WTC11 (cell line): ENCODE data around the gene AHRR. TPM values are rescaled to one million over a fixed set of nuclear protein-coding genes. Genes with fewer than 3 reads are reported as not detected.

Source experiments
- ATAC-seq: fragments of 200-7000 bp; cut with Tn5 transposase; 2 replicates; pipeline ENCODE4 v1.10.0; 2021; ENCODE audit warnings: mild to moderate bottlenecking, moderate library complexity
- CTCF ChIA-PET: fragments of 300-600 bp; sonication (Branson Sonifier 250); formaldehyde crosslinking; loops from one replicate; lab custom pipeline; 2021; ENCODE audit warnings: antibody characterized with exemption; lab: Charles Lee
- POLR2A ChIA-PET: fragments of 350-600 bp; sonication (Branson Sonifier 250); formaldehyde crosslinking; loops from one replicate; lab custom pipeline; 2021; ENCODE audit warnings: antibody characterized with exemption; lab: Charles Lee
- DNase-seq: peaks from one replicate; pipeline ENCODE4 v3.0.0; 2021; ENCODE audit warnings: low spot score
- H3K27ac Mint-ChIP-seq: 2 replicates; pipeline ENCODE4 v1.8.0; 2021; ENCODE audit warnings: mixed read lengths
- H3K27me3 Mint-ChIP-seq: 2 replicates; pipeline ENCODE4 v1.8.0; 2021; ENCODE audit warnings: low read depth, mild to moderate bottlenecking, moderate library complexity, mixed read lengths
- H3K36me3 Mint-ChIP-seq: 2 replicates; pipeline ENCODE4 v1.8.0; 2021; ENCODE audit warnings: mixed read lengths
- H3K4me1 Mint-ChIP-seq: 2 replicates; pipeline ENCODE4 v1.8.0; 2022; ENCODE audit warnings: mixed read lengths
- H3K4me3 Mint-ChIP-seq: 2 replicates; pipeline ENCODE4 v1.8.0; 2021; ENCODE audit warnings: mild to moderate bottlenecking, moderate library complexity, mixed read lengths
- H3K9me3 Mint-ChIP-seq: 2 replicates; pipeline ENCODE4 v1.8.0; 2021; ENCODE audit warnings: mixed read lengths
- ARID4B ChIP-seq: sonication (generic); formaldehyde crosslinking; IDR thresholded peaks from 2 replicates; pipeline ENCODE4 v1.8.0; 2023; ENCODE audit warnings: missing genetic modification reagents, mild to moderate bottlenecking, borderline replicate concordance
- ATF1 ChIP-seq: sonication (generic); formaldehyde crosslinking; IDR thresholded peaks from 2 replicates; pipeline ENCODE4 v1.8.1; 2023; ENCODE audit warnings: mild to moderate bottlenecking, moderate library complexity, missing genetic modification reagents
- CBFB ChIP-seq: sonication (generic); formaldehyde crosslinking; IDR thresholded peaks from 2 replicates; pipeline ENCODE4 v1.8.1; 2022; ENCODE audit warnings: mild to moderate bottlenecking, low read depth, missing genetic modification reagents
- GRHL2 ChIP-seq: fragments of 250-450 bp; sonication (Bioruptor Pico); IDR thresholded peaks from 2 replicates; pipeline ENCODE4 v1.8.0; 2022; ENCODE audit warnings: mild to moderate bottlenecking, moderate library complexity; ENCODE audit not compliant: insufficient replicate concordance, severe bottlenecking
- IRF2 ChIP-seq: sonication (generic); formaldehyde crosslinking; IDR thresholded peaks from 2 replicates; pipeline ENCODE4 v1.8.0; 2022; ENCODE audit warnings: low read depth, missing genetic modification reagents, borderline replicate concordance
- MYBL2 ChIP-seq: sonication (generic); formaldehyde crosslinking; IDR thresholded peaks from 2 replicates; pipeline ENCODE4 v1.8.1; 2023; ENCODE audit warnings: mild to moderate bottlenecking, moderate library complexity, missing genetic modification reagents
- NR1H2 ChIP-seq: sonication (generic); formaldehyde crosslinking; IDR thresholded peaks from 2 replicates; pipeline ENCODE4 v1.9.0; 2021; ENCODE audit warnings: mild to moderate bottlenecking, moderate library complexity, missing genetic modification reagents
- PREB ChIP-seq: sonication (generic); formaldehyde crosslinking; IDR thresholded peaks from 2 replicates; pipeline ENCODE4 v1.8.1; 2022; ENCODE audit warnings: mild to moderate bottlenecking, missing genetic modification reagents, moderate library complexity, borderline replicate concordance
- PRRX2 ChIP-seq: fragments of 250-450 bp; sonication (Bioruptor Pico); IDR thresholded peaks from 2 replicates; pipeline ENCODE4 v1.8.0; 2021; ENCODE audit warnings: mild to moderate bottlenecking
- RELA ChIP-seq: sonication (generic); formaldehyde crosslinking; IDR thresholded peaks from 2 replicates; pipeline ENCODE4 v1.8.1; 2022; ENCODE audit warnings: missing genetic modification reagents, mild to moderate bottlenecking, borderline replicate concordance
- RORB ChIP-seq: fragments of 250-450 bp; sonication (Bioruptor Pico); IDR thresholded peaks from 2 replicates; pipeline ENCODE4 v1.9.0; 2021; ENCODE audit warnings: mild to moderate bottlenecking
- ZNF671 ChIP-seq: fragments of 250-450 bp; sonication (Bioruptor Pico); IDR thresholded peaks from 2 replicates; pipeline ENCODE4 v1.8.0; 2021; ENCODE audit warnings: mild to moderate bottlenecking
- total RNA-seq: library from RNA; stranded (reverse); gene quantifications from 3 replicates; pipeline ENCODE4 v1.2.3, GENCODE V29; 2021
- TF ChIP-seq, protein P1 (sequence below): sonication (generic); formaldehyde crosslinking; conservative IDR thresholded peaks from 2 replicates; pipeline ENCODE4 v1.8.1; 2022; ENCODE audit warnings: mild to moderate bottlenecking, missing genetic modification reagents
- TF ChIP-seq, protein P2 (sequence below): sonication (generic); formaldehyde crosslinking; IDR thresholded peaks from 2 replicates; pipeline ENCODE4 v1.8.1; 2023; ENCODE audit warnings: mild to moderate bottlenecking, missing genetic modification reagents, moderate library complexity
- TF ChIP-seq, protein P3 (sequence below): fragments of 250-450 bp; sonication (Bioruptor Pico); IDR thresholded peaks from 2 replicates; pipeline ENCODE4 v1.9.0; 2021; ENCODE audit warnings: mild to moderate bottlenecking
- TF ChIP-seq, protein P4 (sequence below): sonication (generic); formaldehyde crosslinking; IDR thresholded peaks from 2 replicates; pipeline ENCODE4 v1.8.0; 2022; ENCODE audit warnings: mild to moderate bottlenecking, missing genetic modification reagents
- TF ChIP-seq, protein P5 (sequence below): sonication (generic); formaldehyde crosslinking; conservative IDR thresholded peaks from 2 replicates; pipeline ENCODE4 v1.8.1; 2023; ENCODE audit warnings: mild to moderate bottlenecking, low read depth, missing genetic modification reagents, moderate library complexity
- TF ChIP-seq, protein P6 (sequence below): sonication (generic); formaldehyde crosslinking; IDR thresholded peaks from 2 replicates; pipeline ENCODE4 v1.8.1; 2023; ENCODE audit warnings: mild to moderate bottlenecking, missing genetic modification reagents

Gene AHRR
- total RNA-seq, 1 experiment from 2014 or later: 4.5 TPM

DNA sequence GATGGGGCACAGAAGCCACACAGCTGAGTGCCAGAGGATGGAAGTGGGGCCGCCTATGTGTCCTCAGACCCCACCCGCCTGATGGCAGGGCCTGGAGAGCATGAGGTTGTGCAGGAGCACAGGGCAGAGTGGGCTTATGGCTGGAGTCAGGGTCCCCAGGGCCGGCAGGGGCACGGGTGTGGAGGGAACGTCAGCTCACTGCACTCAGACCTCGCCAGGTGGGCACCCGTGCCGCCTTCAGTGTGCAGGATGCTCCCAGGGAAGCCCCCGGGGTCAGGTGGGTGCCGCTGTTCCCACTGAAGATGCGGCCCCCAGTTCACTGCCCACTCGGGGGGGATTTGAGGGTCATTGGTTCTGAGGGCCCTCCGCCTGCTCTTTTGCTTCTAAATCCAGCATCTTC is 156.4 kb downstream of the AHRR start:
- CTCF ChIA-PET: interaction anchor here (1.0 to 1.3 kb wide), 2 partner anchors 161 to 191 kb away, joined by 3 read pairs; no protein-coding TSS in a partner anchor
- DNase-seq: no peak
- Mint-ChIP-seq H3K27ac (no peak overlapping the region), H3K27me3 (peaks cover 46% of the 10 kb centered on the region), H3K4me1 (peaks cover 2% of the 10 kb centered on the region; the same call in 1 of the 2 replicates), H3K4me3 (no peak overlapping the region), H3K9me3 (no peaks in the 10 kb centered on the region), H3K36me3 (no peaks in the 10 kb centered on the region)
- no peak for ATAC-seq
- POLR2A ChIA-PET: no interaction called here
- TF ChIP-seq MYBL2: no peak
- TF ChIP-seq, protein P1, sequence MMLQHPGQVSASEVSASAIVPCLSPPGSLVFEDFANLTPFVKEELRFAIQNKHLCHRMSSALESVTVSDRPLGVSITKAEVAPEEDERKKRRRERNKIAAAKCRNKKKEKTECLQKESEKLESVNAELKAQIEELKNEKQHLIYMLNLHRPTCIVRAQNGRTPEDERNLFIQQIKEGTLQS (CRISPR knock-in tag): no peak
- no peak for TF ChIP-seq PRRX2 (CRISPR knock-in tag)
- TF ChIP-seq NR1H2 (CRISPR knock-in tag): no peak
- no peak for TF ChIP-seq ARID4B (CRISPR knock-in tag)
- TF ChIP-seq, protein P2, sequence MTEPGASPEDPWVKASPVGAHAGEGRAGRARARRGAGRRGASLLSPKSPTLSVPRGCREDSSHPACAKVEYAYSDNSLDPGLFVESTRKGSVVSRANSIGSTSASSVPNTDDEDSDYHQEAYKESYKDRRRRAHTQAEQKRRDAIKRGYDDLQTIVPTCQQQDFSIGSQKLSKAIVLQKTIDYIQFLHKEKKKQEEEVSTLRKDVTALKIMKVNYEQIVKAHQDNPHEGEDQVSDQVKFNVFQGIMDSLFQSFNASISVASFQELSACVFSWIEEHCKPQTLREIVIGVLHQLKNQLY: no peak

DNA sequence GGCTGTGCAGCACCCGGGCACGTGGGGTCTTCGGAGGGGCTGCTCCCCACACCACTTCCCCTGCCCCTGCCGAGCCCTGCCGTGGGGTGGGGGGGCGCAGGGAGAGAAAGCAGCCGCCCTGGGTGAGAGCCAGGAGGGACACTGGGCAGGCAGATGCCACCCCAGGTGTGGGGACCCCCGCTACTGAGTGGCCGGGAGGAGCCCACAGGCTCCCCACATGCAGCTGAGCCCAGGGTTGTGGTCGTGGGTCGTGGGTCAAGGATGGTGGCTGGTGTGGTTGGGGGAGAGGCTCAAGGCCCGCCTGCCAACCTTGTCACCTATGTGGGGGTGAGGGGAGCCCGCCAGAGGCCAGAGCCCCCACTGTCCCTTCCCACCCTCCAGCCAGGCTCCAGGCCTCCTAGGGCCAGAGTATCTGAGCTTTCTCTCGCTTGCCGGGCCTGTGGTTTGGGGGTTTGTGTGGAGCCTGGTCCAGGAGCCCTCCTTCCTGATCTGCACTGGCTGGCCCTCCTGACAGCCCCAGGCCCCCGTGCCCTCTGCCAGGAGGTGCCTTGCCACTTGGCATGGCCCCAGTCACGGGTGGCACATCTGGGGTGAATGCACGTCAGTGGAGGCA is 157.0 kb downstream of the AHRR start:
- peaks cover 46% of the 10 kb centered on the region for H3K27me3 Mint-ChIP-seq
- H3K27ac Mint-ChIP-seq: no peak overlapping the region
- H3K36me3 Mint-ChIP-seq: no peaks in the 10 kb centered on the region
- ChIA-PET CTCF (interaction anchor here (0.7 to 1.3 kb wide), 2 partner anchors 14 to 162 kb away, joined by 3 to 5 read pairs; no protein-coding TSS in a partner anchor), POLR2A (no interaction called here)
- DNase-seq (no peak), ATAC-seq (no peak)
- H3K9me3 Mint-ChIP-seq: no peaks in the 10 kb centered on the region
- peaks cover 2% of the 10 kb centered on the region; the same call in 1 of the 2 replicates for H3K4me1 Mint-ChIP-seq
- H3K4me3 Mint-ChIP-seq: no peak overlapping the region
- no peak for TF ChIP-seq ZNF671
- no peak for TF ChIP-seq CBFB (CRISPR knock-in tag)
- TF ChIP-seq, protein P3, sequence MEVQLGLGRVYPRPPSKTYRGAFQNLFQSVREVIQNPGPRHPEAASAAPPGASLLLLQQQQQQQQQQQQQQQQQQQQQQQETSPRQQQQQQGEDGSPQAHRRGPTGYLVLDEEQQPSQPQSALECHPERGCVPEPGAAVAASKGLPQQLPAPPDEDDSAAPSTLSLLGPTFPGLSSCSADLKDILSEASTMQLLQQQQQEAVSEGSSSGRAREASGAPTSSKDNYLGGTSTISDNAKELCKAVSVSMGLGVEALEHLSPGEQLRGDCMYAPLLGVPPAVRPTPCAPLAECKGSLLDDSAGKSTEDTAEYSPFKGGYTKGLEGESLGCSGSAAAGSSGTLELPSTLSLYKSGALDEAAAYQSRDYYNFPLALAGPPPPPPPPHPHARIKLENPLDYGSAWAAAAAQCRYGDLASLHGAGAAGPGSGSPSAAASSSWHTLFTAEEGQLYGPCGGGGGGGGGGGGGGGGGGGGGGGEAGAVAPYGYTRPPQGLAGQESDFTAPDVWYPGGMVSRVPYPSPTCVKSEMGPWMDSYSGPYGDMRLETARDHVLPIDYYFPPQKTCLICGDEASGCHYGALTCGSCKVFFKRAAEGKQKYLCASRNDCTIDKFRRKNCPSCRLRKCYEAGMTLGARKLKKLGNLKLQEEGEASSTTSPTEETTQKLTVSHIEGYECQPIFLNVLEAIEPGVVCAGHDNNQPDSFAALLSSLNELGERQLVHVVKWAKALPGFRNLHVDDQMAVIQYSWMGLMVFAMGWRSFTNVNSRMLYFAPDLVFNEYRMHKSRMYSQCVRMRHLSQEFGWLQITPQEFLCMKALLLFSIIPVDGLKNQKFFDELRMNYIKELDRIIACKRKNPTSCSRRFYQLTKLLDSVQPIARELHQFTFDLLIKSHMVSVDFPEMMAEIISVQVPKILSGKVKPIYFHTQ: no peak
- TF ChIP-seq, protein P2: no peak
- TF ChIP-seq, protein P4, sequence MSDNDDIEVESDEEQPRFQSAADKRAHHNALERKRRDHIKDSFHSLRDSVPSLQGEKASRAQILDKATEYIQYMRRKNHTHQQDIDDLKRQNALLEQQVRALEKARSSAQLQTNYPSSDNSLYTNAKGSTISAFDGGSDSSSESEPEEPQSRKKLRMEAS (CRISPR knock-in tag): no peak
- TF ChIP-seq PREB (CRISPR knock-in tag): no peak
- TF ChIP-seq GRHL2 (CRISPR knock-in tag): no peak
- TF ChIP-seq, protein P5, sequence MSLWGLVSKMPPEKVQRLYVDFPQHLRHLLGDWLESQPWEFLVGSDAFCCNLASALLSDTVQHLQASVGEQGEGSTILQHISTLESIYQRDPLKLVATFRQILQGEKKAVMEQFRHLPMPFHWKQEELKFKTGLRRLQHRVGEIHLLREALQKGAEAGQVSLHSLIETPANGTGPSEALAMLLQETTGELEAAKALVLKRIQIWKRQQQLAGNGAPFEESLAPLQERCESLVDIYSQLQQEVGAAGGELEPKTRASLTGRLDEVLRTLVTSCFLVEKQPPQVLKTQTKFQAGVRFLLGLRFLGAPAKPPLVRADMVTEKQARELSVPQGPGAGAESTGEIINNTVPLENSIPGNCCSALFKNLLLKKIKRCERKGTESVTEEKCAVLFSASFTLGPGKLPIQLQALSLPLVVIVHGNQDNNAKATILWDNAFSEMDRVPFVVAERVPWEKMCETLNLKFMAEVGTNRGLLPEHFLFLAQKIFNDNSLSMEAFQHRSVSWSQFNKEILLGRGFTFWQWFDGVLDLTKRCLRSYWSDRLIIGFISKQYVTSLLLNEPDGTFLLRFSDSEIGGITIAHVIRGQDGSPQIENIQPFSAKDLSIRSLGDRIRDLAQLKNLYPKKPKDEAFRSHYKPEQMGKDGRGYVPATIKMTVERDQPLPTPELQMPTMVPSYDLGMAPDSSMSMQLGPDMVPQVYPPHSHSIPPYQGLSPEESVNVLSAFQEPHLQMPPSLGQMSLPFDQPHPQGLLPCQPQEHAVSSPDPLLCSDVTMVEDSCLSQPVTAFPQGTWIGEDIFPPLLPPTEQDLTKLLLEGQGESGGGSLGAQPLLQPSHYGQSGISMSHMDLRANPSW (CRISPR knock-in tag): no peak
- TF ChIP-seq, protein P6, sequence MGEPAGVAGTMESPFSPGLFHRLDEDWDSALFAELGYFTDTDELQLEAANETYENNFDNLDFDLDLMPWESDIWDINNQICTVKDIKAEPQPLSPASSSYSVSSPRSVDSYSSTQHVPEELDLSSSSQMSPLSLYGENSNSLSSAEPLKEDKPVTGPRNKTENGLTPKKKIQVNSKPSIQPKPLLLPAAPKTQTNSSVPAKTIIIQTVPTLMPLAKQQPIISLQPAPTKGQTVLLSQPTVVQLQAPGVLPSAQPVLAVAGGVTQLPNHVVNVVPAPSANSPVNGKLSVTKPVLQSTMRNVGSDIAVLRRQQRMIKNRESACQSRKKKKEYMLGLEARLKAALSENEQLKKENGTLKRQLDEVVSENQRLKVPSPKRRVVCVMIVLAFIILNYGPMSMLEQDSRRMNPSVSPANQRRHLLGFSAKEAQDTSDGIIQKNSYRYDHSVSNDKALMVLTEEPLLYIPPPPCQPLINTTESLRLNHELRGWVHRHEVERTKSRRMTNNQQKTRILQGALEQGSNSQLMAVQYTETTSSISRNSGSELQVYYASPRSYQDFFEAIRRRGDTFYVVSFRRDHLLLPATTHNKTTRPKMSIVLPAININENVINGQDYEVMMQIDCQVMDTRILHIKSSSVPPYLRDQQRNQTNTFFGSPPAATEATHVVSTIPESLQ (CRISPR knock-in tag): no peak
- no peak for TF ChIP-seq IRF2
- TF ChIP-seq RELA (CRISPR knock-in tag): no peak
- no peak for TF ChIP-seq ATF1 (CRISPR knock-in tag)
- no peak for TF ChIP-seq RORB (CRISPR knock-in tag)
